Measurements from ENCODE around the gene PRAMEF17.
"Not testable (repeated sequence)": the region's sequence is repeated elsewhere in the genome, so short reads cannot be mapped to it uniquely, and the experiment has no call there.

DNA sequence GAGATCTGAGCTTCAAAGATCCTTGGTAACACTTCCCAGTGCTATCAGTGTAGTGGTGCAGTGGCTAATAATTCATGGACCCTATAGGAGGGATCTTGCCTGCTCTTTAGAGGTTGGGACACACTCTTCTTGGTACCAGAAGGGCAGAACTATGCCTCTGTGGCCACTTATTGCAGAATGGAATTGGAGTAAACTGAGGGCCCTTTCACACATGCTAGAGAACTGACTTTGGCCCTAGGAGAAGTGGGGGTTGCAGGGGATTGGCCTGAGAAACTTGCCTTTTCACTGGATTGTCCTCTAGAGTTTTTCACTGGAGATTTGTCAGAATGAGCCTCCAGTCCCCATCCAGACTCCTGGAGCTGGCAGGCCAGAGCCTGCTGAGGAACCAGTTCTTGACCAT lies at the start of gene PRAMEF17:
- TF ChIP-seq ZNF248 (tag by site-specific recombination; IDR thresholded peaks at IDR 0.05); ZNF169 (tag by site-specific recombination; IDR thresholded peaks at IDR 0.05); ZNF596 (tag by site-specific recombination; IDR thresholded peaks at IDR 0.05); ZBTB21 (tag by site-specific recombination; IDR thresholded peaks at IDR 0.05); KLF10 (tag by site-specific recombination; IDR thresholded peaks at IDR 0.05); REPIN1 (tag by site-specific recombination; IDR thresholded peaks at IDR 0.05; ENCODE audit: low read depth); SCRT1 (tag by site-specific recombination; IDR thresholded peaks at IDR 0.05; ENCODE audit: borderline replicate concordance); KLF7 (tag by site-specific recombination; IDR thresholded peaks at IDR 0.05; ENCODE audit: borderline replicate concordance); ZNF202 (tag by site-specific recombination; IDR thresholded peaks at IDR 0.05; ENCODE audit: borderline replicate concordance): not testable (repeated sequence)
- TF ChIP-seq, protein P1, sequence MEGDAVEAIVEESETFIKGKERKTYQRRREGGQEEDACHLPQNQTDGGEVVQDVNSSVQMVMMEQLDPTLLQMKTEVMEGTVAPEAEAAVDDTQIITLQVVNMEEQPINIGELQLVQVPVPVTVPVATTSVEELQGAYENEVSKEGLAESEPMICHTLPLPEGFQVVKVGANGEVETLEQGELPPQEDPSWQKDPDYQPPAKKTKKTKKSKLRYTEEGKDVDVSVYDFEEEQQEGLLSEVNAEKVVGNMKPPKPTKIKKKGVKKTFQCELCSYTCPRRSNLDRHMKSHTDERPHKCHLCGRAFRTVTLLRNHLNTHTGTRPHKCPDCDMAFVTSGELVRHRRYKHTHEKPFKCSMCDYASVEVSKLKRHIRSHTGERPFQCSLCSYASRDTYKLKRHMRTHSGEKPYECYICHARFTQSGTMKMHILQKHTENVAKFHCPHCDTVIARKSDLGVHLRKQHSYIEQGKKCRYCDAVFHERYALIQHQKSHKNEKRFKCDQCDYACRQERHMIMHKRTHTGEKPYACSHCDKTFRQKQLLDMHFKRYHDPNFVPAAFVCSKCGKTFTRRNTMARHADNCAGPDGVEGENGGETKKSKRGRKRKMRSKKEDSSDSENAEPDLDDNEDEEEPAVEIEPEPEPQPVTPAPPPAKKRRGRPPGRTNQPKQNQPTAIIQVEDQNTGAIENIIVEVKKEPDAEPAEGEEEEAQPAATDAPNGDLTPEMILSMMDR (tag by site-specific recombination; IDR thresholded peaks at IDR 0.05) = not testable (repeated sequence)
- TF ChIP-seq, protein P2, sequence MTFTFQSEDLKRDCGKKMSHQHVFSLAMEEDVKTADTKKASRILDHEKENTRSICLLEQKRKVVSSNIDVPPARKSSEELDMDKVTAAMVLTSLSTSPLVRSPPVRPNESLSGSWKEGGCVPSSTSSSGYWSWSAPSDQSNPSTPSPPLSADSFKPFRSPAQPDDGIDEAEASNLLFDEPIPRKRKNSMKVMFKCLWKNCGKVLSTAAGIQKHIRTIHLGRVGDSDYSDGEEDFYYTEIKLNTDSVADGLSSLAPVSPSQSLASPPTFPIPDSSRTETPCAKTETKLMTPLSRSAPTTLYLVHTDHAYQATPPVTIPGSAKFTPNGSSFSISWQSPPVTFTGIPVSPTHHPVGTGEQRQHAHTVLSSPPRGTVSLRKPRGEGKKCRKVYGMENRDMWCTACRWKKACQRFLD (tag by site-specific recombination; IDR thresholded peaks at IDR 0.05) = not testable (repeated sequence)

All from HEK293 (cell line).